ENCODE results near the gene OR6K2. TPM values are rescaled to one million over a fixed set of nuclear protein-coding genes. Genes with fewer than 3 reads are reported as not detected.
"Not testable (repeated sequence)": the region's sequence is repeated elsewhere in the genome, so short reads cannot be mapped to it uniquely, and the experiment has no call there.

The OR6K2 gene
- polyA plus RNA-seq, 3 donors, result not detected

DNA sequence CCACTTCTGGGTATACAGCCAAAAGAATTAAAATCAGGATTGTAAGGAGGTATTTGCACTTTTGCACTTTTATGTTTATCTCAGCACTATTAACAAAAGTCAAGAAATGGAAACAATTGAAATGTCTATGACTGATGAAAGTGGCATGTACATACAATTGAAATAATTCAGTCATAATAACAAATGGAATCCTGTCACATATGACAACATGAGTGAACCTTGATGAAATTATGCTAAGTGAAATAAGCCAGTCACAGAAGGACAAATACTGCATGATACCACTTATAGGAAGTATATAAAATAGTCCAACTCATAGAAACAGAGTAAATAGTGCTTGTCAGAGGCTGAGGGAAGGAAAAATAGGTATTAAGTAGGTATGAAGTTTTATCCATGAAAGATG lies 10.6 kb downstream of the OR6K2 start:
- DNase-seq, result no peak
- peaks cover 3 to 8% (median 7%) of the 10 kb centered on the region in 7 donors for H3K9me3 Mint-ChIP-seq
- H3K4me1 Mint-ChIP-seq, result peaks cover 8% of the 10 kb centered on the region
- no peaks in the 10 kb centered on the region for H4K20me1 ChIP-seq (ENCODE audit: insufficient read depth, low read length)
- peaks cover 0 to 3% of the 10 kb centered on the region in 2 donors for H3K27me3 ChIP-seq (ENCODE audit: control insufficient read depth in 2 of 2, insufficient read depth in 2 of 2, low read length in 2 of 2)
- no peak overlapping the region for H3K4me3 Mint-ChIP-seq
- intact Hi-C loops (cut with micrococcal nuclease), result no loop called here
- H3K36me3 ChIP-seq (replicated peaks in 1 of 2; ENCODE audit: control insufficient read depth in 1 of 2, insufficient read depth in 2 of 2, low read length in 2 of 2), result no peaks in the 10 kb centered on the region
- H3K9ac ChIP-seq (ENCODE audit: insufficient read depth, low read length, poor library complexity, severe bottlenecking), result no peak overlapping the region
- no peak overlapping the region for H3K4me3 ChIP-seq (replicated peaks in 1 of 3; ENCODE audit: low read depth in 2 of 3, low read length in 3 of 3)
- no peaks in the 10 kb centered on the region for H3K36me3 Mint-ChIP-seq
- H3K79me2 ChIP-seq (ENCODE audit: insufficient read depth, low read length), result no peaks in the 10 kb centered on the region
- no peaks in the 10 kb centered on the region for H3K9me3 ChIP-seq (replicated peaks in 1 of 2; ENCODE audit: control insufficient read depth in 1 of 2, insufficient read depth in 1 of 2, low read length in 2 of 2)
- no peak overlapping the region for H3K27ac ChIP-seq (ENCODE audit: low read depth in 1 of 2, low read length in 2 of 2)
- H3K27ac Mint-ChIP-seq, result no peak overlapping the region
- H3K4me1 ChIP-seq (ENCODE audit: control insufficient read depth in 1 of 2, insufficient read depth in 2 of 2, low read length in 2 of 2), result peaks cover 0 to 11% of the 10 kb centered on the region in 2 donors
- H3K4me2 ChIP-seq (replicated peaks; ENCODE audit: extremely low read depth, low read length, poor library complexity, severe bottlenecking), result no peak overlapping the region
- TF ChIP-seq, protein P1, sequence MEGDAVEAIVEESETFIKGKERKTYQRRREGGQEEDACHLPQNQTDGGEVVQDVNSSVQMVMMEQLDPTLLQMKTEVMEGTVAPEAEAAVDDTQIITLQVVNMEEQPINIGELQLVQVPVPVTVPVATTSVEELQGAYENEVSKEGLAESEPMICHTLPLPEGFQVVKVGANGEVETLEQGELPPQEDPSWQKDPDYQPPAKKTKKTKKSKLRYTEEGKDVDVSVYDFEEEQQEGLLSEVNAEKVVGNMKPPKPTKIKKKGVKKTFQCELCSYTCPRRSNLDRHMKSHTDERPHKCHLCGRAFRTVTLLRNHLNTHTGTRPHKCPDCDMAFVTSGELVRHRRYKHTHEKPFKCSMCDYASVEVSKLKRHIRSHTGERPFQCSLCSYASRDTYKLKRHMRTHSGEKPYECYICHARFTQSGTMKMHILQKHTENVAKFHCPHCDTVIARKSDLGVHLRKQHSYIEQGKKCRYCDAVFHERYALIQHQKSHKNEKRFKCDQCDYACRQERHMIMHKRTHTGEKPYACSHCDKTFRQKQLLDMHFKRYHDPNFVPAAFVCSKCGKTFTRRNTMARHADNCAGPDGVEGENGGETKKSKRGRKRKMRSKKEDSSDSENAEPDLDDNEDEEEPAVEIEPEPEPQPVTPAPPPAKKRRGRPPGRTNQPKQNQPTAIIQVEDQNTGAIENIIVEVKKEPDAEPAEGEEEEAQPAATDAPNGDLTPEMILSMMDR (IDR thresholded peaks at IDR 0.05), result no peak
- peaks cover 0 to 1% (median 0%) of the 10 kb centered on the region in 3 donors for H3K27me3 Mint-ChIP-seq (ENCODE audit: low read depth in 3 of 3)
- no peak overlapping the region for H2AFZ ChIP-seq (ENCODE audit: insufficient read depth, low read depth, low read length, poor library complexity, severe bottlenecking)

DNA sequence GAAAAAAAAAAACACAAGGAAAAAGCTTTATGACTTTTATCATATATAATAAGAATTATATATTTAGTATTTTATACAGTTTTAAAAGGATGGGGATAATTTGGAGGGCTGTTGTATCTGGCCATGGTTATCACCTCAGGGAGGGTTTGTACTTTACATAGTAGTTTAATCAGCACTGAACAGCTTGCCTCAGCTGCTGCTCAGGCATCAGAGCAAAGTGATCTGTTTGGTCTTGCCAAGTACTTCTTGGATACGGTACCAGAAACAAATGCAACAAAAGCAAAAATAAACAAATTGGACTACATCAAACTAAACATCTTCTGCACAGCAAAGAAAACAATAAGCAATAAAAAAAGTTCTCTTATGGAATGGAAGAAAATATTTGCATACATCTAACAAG lies 11.3 kb downstream of the OR6K2 start:
- intact Hi-C loops (cut with micrococcal nuclease), result no loop called here
- no CpG with 5 or more reads among the region's 1 CpG for WGBS (ENCODE audit: insufficient coverage)
- no peak overlapping the region for H2AFZ ChIP-seq (ENCODE audit: insufficient read depth, low read depth, low read length, poor library complexity, severe bottlenecking)

DNA sequence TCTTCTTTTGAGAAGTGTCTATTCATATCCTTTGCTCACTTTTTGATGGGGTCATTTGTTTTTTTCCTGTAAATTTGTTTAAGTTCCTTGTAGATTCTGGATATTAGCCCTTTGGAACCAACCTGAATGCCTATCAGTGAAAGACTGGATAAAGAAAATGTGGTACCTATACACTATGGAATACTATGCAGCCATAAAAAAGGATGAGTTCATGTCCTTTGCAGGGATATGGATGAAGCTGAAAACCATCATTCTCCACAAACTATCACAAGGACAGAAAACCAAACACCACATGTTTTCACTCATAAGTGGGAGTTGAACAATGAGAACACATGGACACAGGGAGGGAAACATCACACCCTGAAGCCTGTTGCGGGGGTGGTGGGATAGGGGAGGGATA lies 12.1 kb downstream of the OR6K2 start:
- peaks cover 0 to 11% of the 10 kb centered on the region in 2 donors for H3K4me1 ChIP-seq (ENCODE audit: control insufficient read depth in 1 of 2, insufficient read depth in 2 of 2, low read length in 2 of 2)
- H3K9me3 ChIP-seq (replicated peaks in 1 of 2; ENCODE audit: control insufficient read depth in 1 of 2, insufficient read depth in 1 of 2, low read length in 2 of 2); H2AFZ ChIP-seq (ENCODE audit: insufficient read depth, low read depth, low read length, poor library complexity, severe bottlenecking); H3K27ac Mint-ChIP-seq; H3K4me2 ChIP-seq (replicated peaks; ENCODE audit: extremely low read depth, low read length, poor library complexity, severe bottlenecking); H3K36me3 Mint-ChIP-seq; H3K9ac ChIP-seq (ENCODE audit: insufficient read depth, low read length, poor library complexity, severe bottlenecking); H3K79me2 ChIP-seq (ENCODE audit: insufficient read depth, low read length); H3K4me1 Mint-ChIP-seq; intact Hi-C loops (cut with micrococcal nuclease); H3K27me3 Mint-ChIP-seq (ENCODE audit: low read depth in 3 of 3); H3K4me3 ChIP-seq (replicated peaks in 1 of 3; ENCODE audit: low read depth in 2 of 3, low read length in 3 of 3); H3K27ac ChIP-seq (ENCODE audit: low read depth in 1 of 2, low read length in 2 of 2); H3K36me3 ChIP-seq (replicated peaks in 1 of 2; ENCODE audit: control insufficient read depth in 1 of 2, insufficient read depth in 2 of 2, low read length in 2 of 2); H3K27me3 ChIP-seq (ENCODE audit: control insufficient read depth in 2 of 2, insufficient read depth in 2 of 2, low read length in 2 of 2); DNase-seq; H3K9me3 Mint-ChIP-seq; H3K4me3 Mint-ChIP-seq; H4K20me1 ChIP-seq (ENCODE audit: insufficient read depth, low read length): not testable (repeated sequence)
- no CpG with 5 or more reads among the region's 1 CpG for WGBS (ENCODE audit: insufficient coverage)

More for the DNA sequence above, 11.3 kb downstream of the OR6K2 start:
- H3K27ac Mint-ChIP-seq, result no peak overlapping the region
- no peaks in the 10 kb centered on the region for H3K27me3 ChIP-seq (ENCODE audit: control insufficient read depth in 2 of 2, insufficient read depth in 2 of 2, low read length in 2 of 2)
- peaks cover 8% of the 10 kb centered on the region for H3K4me1 Mint-ChIP-seq
- no peak overlapping the region for H3K4me2 ChIP-seq (replicated peaks; ENCODE audit: extremely low read depth, low read length, poor library complexity, severe bottlenecking)
- H3K4me3 Mint-ChIP-seq, result no peak overlapping the region
- no peaks in the 10 kb centered on the region for H3K9me3 ChIP-seq (replicated peaks in 1 of 2; ENCODE audit: control insufficient read depth in 1 of 2, insufficient read depth in 1 of 2, low read length in 2 of 2)
- H3K27ac ChIP-seq (ENCODE audit: low read depth in 1 of 2, low read length in 2 of 2), result no peak overlapping the region
- no peaks in the 10 kb centered on the region for H3K79me2 ChIP-seq (ENCODE audit: insufficient read depth, low read length)
- H3K36me3 ChIP-seq (replicated peaks in 1 of 2; ENCODE audit: control insufficient read depth in 1 of 2, insufficient read depth in 2 of 2, low read length in 2 of 2), result no peaks in the 10 kb centered on the region
- TF ChIP-seq, protein P1 (IDR thresholded peaks at IDR 0.05), result no peak
- peaks cover 0 to 11% of the 10 kb centered on the region in 2 donors for H3K4me1 ChIP-seq (ENCODE audit: control insufficient read depth in 1 of 2, insufficient read depth in 2 of 2, low read length in 2 of 2)
- H3K36me3 Mint-ChIP-seq, result no peaks in the 10 kb centered on the region
- no peak overlapping the region for H3K9ac ChIP-seq (ENCODE audit: insufficient read depth, low read length, poor library complexity, severe bottlenecking)
- peaks cover 0 to 1% (median 0%) of the 10 kb centered on the region in 3 donors for H3K27me3 Mint-ChIP-seq (ENCODE audit: low read depth in 3 of 3)
- no peak for DNase-seq
- peaks cover 3 to 8% (median 7%) of the 10 kb centered on the region in 7 donors for H3K9me3 Mint-ChIP-seq
- H3K4me3 ChIP-seq (replicated peaks in 1 of 3; ENCODE audit: low read depth in 2 of 3, low read length in 3 of 3), result no peak overlapping the region
- H4K20me1 ChIP-seq (ENCODE audit: insufficient read depth, low read length), result no peaks in the 10 kb centered on the region
